Measurements from ENCODE around the gene PI4K2A.
A peak's percentile ranks its signal among the peaks of the same experiment; 100 is the strongest.

The PI4K2A gene

DNA sequence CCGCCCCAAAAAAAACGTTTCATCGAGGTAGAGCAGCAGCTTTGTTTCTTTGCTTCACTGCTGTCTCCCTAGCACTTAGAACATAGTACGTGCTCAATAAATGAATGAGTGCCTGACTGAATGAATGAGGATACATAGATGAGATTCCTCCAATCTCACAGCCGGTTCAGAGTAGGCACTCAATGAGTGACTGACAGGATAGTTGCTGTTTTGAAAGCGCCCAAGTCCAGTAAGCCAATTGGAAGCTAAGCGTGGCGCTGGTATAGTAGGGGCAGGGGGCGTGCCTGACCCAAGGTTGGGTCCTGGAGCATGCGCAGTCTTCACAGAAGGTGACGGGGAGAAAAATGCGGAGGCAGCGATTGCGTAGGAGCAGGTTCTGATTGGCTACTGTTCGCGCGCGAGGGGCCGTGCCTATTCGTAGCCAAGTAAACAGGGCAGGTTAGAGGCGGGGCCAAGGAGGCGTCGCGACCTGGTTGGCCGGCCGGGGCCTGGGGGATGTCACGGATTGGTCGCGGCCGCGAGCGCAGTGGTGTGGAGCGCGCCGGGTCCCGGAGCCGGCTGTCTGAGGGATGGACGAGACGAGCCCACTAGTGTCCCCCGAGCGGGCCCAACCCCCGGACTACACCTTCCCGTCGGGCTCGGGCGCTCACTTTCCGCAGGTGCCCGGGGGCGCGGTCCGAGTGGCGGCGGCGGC is at the start of gene PI4K2A:
Gene PI4K2A, plus strand, starts transcription at position 498 of the 694 bp plus-strand sequence. Its CDS starts 72 bp downstream, at position 570.
- DNase-seq (ENCODE audit: low read depth, low spot score), result peak; percentile 100

DNA sequence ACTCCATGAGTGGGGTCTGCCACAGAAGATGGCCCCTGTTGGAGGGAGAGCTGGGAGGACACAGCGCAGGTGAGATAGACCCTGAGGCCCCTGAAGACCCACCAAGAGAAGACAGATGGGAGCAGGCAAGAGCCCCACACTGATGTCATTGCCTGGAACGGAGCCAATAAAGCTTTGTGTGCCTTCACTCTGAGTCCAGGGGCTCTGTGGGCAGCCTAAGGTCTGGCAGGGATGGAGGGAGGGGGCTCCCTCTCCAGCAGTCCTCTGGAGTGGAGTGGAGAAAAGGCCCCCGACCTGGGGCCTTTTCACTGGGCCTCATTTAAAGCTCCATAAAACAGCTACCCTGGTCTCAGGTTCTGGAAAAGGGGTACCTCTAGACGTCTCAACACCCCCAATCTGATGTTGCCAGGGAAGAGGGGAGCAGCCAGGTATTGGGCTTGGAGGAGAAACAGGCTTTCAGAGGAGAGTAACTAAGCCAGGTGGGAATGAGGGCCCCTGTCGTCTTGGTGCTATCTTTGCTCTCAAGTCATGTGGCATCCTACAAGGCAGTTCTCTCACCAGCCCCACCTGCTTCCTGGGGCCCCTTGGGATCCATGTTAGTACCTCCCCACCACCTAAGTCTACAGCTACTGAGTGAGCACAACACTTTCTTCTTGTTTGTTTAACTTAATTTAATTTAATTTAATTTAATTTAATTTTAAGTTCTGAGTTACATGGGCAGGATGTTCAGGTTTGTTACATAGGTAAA is 49.5 kb upstream of the PI4K2A start:
- no peak for DNase-seq (ENCODE audit: low read depth, low spot score)

DNA sequence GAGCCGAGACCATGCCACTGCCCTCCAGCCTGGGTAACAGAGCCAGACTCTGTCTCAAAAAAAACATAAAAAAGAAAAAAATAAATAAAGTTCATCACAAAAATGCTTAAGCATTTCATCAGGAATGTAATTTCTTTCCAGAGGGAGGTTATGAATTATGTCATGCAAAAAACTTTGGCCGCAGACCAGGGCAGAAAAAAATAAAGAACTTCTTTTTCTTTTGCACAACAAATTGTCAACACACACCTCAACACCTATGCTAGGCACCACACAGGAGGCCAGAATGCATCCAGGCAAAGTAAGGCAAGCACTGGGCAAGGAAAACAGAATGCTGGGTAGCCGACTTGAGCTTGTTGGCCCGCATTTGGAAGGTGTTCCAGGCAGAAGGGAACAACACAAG is 47.0 kb upstream of the PI4K2A start:
- DNase-seq (ENCODE audit: low read depth, low spot score), result no peak

DNA sequence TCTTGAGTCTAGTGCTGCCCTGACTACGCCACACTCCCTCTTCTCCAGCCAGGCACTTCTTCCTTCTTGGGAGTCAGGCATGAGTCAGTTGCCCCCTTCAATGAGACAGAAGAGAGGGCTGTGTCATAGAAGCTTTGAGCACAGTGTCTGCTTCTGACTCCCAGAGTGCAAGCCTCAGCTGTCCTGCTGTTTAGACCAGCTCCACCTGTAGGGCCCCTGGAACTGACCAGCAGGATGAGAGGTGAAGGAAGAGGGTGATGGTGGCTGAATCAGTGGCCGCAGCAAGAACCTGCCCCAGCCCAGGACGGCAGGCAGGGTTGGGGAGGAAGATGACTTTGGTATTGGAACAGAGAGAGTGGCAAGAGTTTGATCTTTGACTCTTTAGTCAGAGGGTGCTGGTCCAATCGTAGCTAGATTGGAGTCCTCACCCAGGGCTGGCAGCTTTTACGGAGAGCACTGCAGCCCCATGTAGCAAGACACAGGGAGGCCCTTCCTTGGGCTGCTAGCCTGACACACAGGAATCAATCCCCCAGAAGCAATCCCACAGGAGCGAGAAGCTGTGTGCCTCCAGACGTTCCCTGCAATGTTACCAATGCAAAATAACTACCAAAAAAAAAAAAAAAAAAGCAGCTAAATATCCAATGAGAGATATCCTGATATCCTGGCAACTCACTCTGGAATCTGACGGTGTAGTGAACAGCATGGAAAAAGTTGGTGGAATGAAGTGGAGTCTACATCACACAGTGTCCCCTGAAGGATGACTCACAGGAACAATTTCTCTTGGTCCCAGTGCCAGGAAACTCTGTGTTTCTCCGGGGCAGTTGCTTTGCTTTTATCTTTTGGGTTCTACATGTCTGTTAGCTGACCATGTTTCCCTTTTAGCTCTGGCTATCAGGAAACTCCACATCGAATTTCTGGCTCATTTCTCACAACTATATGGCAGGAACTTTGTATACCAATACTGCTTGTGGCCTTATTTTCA is 44.1 kb upstream of the PI4K2A start:
- DNase-seq (ENCODE audit: low read depth, low spot score), result peak; percentile 17

DNA sequence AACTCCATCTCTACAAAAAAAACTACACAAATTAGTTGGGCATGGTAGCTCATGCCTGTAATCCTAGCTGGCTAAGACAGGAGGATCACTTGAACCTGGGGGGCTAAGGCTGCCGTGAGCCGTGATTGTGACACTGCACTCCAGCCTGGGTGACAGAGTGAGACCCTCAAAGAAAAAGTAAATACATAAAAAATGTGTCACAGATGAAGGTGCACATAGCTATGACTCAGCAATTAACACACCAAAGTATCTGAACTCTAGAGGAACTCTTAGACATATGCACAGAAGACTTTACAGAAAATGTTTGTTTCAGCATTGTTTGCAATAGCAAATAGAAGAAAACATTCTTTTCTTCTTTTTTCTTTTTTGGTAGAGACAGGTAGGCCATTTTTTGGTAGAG is 42.7 kb upstream of the PI4K2A start:
- no peak for DNase-seq (ENCODE audit: low read depth, low spot score)

DNA sequence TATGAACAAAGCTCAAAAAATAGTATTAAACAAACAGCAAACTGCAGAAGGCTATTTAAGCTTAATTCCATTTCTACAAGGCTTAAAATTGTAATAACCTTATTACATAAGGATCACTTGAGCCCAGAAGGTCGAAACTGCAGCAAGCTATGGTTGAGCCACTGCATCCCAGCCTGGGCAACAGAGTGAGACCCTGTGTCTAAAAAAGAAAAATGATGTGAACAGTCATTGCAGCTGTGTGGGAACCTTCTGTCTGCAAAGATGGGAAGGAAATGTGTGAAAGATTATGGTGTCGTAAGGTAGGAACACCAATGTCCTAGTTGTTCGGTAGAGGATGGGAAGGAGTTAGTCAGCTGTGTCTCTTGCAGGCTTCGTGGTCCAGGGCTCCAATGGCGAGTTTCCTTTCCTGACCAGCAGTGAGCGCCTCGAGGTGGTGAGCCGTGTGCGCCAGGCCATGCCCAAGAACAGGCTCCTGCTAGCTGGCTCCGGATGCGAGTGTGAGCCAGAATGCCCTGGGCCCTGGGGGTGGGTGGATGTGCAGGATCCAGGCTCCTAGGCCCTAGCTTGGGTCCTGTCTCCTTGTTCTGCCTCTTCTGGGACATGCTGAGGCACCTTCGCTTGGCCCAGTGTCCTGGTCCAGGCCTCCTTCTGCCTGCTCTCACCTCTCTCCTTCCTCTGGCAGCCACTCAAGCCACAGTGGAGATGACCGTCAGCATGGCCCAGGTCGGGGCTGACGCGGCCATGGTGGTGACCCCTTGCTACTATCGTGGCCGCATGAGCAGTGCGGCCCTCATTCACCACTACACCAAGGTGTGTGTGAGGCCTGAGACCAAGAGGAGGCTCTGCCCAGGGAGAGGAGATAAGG is 41.8 kb upstream of the PI4K2A start:
- no peak for DNase-seq (ENCODE audit: low read depth, low spot score)

DNA sequence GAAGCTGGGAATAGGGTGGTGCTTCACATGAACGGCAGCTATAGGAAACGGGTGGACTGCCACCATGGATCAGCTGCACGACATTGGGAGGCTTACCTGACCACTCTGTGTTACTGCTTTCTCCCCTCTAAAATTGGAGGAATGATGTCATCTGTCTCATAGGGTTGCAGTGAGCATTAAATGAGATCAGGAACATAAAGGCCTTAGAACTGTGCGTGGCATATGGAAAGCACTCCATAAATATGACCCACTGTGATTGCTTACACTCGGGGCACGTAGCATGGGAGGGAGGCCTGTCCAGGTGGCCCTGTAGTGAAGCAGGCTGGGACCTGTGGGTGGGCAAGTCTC is 41.2 kb upstream of the PI4K2A start:
- no peak for DNase-seq (ENCODE audit: low read depth, low spot score)

DNA sequence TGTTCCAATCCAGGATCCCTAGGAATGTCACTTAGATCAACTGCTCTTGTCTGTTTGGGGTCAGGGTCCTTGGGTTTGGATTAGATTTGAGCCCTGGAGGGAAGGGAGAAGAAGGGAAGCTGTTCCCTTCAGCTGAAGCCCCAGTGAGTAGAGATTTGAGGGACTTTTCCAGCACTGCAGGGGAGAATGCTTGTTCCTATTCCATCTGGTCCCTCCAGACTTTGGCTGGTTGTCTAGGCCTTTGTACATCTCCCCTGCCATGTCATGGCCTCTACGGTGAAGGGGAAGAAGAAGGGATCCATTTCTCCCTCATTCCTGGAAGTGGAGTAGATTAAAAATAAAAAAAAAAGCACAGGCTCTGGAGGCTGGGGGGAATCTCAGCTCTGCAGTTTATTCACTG is 39.9 kb upstream of the PI4K2A start:
- DNase-seq (ENCODE audit: low read depth, low spot score), result no peak

DNA sequence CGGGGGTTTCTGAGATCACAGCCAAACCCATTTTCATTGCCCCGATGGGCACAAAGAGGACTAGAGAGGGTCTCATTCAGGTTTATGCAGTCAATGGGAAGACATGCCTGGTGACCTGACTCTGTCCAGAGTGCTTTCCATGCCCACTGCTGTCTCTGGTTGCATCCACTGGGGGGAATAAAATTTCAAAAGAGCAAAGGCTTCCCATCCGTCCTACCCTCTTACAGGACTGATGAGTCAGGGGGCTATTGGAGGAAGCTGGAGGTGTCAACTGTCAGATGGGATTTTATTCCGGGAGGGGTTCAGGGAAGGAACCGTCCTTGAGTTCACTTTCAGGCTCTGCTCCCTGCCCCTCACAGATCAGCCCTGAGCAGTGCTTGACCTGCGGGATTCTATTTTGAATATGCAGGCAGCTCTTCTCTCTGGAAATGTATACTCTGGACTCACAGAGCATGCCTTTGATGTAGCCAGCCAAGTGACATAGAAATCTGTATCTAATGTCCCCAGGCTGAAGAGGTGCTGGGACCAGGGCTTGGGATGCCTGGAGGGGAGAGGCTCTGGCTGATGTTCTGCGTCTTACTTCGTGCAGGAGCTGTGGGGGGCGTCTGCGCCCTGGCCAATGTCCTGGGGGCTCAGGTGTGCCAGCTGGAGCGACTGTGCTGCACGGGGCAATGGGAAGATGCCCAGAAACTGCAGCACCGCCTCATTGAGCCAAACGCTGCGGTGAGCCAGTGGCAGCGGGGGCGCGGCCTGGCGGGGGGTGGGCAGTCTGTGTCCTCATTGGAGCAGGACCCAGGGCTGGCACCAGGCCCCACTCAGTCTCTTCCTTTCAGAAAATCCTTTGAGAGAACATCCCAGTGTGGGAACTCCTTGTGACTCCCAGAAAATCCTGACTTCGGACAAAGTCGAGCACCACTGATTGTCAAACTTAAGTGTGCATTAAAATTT is 38.9 kb upstream of the PI4K2A start:
- DNase-seq (ENCODE audit: low read depth, low spot score), result no peak

DNA sequence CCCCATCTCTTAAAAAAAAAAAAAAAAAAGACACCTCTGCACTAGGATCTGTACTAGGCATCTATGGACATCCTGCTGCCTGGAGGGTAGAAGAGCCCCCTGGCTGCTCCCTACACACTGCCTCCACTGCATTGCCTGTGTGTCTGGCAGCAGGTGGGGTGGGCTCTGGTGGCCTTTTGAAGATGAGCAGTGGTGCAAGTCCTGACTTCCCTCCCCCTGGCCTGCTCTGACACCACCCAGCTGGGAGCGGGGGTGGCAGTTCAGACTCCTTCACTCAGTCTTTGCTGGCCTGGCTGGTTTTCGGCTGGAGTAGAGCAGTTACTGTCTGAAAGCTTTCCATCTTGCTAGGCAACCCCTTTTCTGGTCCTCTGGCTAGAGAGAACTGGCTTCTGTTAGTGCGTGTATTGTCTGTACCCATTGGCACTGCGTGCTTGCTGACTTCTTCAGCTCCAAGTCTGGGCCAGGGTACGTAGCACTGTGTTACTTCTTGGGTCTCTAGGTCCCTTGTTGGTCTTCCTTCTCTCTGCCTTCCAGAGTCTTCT is 33.3 kb upstream of the PI4K2A start:
- peak; percentile 16 for DNase-seq (ENCODE audit: low read depth, low spot score)

DNA sequence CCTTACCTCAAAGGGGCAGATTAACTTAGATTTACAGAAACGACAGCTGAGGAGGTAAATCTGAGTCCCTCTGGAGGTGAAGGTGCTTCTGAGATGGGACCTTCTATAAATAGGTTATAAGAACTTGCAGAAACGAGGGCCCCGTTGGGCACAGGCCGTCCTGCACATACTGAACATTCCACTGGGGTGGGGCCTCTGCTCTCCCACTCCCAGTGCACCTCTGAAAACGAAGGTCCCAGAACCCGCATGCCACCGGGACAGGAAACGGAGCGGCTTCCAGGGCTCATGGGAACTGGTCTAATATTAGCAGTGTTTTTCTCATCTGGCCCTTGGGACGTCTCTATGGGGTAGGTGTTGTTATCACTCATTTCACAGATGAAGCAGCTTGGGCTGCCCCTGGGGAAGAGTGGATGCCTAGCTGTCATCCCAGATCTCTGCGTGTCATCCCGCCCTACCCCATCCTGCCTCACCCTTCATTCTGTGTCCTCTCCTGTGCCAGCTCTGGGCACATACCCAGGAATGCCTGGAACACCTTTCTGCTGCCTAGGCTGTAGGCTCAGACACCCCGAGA is 31.4 kb upstream of the PI4K2A start:
- DNase-seq (ENCODE audit: low read depth, low spot score), result no peak

DNA sequence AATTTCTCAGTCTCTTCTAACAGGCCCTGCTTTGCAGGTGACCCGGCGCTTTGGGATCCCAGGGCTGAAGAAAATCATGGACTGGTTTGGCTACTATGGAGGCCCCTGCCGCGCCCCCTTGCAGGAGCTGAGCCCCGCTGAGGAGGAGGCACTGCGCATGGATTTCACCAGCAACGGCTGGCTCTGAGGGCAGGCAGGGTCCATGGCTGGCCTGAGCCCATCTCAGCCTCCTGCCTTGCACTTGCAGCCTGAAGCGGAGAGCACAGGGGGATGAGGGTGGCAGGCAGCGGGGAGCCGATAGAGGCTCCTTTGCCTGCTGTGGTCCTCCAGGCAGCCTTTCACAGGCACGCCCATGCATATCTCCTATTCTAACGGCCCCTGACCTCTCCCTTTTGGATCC is 29.0 kb upstream of the PI4K2A start:
- peak; percentile 32 for DNase-seq (ENCODE audit: low read depth, low spot score)

DNA sequence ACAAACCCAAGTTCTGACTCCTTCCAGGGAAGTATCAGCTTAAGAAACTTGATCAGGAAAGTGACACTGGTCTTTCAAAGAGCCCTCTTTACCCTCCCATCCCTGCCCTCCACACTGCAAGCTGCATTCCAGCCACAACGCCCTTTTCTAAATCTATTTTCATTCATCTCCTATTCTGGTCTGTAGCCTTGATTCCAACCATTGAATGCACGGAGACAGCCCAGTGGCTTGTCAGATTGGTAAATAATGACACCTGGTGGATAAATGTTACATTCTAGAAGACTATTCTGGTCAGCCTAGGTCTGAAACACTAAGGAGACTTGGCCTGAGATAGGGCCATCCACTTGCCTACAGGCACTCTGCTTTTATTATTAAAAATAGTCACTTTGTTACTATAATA is 28.1 kb upstream of the PI4K2A start:
- peak; percentile 24 for DNase-seq (ENCODE audit: low read depth, low spot score)

DNA sequence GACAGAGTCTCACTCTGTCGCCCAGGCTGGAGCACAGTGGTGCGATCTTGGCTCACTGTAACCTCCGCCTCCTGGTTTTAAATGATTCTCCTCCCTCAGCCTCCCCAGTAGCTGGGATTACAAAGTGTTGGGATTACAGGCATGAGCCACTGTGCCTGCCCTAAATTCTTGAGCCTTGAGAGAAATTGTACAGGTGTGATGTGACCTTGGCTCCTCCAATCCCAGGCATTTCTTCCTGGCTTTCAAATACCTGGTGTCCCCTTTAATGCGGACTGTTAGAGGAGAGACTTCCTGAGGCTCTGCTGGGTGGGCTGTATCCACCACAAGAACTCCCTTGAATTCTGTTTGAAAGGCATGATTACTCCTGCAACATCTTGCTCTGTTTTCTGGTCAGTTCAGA is 22.2 kb upstream of the PI4K2A start:
- DNase-seq (ENCODE audit: low read depth, low spot score), result no peak

DNA sequence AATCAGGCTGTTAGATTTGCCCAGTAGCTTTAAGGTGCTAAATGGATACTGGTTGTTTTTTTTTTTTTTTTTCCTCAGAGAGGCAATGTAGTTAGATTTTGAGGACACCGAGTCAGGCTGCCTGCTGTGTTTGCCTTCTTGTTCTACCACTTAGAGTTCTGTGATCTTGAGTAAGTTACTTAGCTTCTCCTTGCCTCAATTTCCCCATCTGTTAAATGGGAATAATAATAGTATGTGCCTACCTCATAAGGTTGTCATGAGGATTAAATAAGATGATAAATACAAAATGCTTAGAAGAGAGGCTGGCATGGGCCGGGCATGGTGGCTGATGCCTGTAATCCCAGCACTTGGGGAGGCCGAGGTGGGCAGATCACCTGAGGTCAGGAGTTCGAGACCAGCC is 21.7 kb upstream of the PI4K2A start:
- DNase-seq (ENCODE audit: low read depth, low spot score), result no peak

DNA sequence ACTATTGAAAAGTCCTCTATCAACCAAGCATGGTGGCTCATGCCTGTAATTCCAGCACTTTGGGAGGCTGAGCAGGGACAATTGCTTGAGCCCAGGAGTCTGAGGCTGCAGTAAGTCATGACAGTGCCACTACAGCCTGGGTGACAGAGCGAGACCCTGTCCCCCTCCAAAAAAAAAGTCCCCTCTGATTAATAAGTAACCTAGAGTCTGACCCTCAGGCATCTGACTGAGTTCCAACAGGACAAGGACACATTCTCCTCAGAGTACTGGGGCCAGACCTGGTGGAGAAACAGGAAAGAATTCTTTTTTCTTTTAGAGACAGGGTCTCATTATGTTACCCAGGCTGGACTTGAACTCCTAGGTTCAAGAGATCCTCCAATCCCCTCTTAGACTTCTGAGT is 17.2 kb upstream of the PI4K2A start:
- DNase-seq (ENCODE audit: low read depth, low spot score), result no peak

DNA sequence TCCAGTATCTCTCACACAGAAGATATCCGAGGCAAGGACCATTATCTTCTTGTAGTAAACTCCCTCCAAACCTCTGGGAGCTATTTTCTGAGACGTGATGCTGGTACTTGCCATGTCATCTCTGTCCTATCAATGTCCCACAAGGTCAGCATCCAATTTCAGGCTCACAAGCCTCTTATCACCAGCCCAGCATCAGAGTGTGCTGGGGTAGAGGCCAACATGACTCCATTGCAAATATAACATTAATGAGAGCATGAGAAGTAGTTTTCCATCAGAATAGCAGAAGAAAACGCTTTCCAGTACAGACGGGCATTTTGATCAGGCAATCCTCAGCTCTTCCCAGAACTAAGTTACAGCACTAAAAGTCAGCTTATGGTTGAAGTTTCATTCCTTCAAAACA is 12.7 kb upstream of the PI4K2A start:
- DNase-seq (ENCODE audit: low read depth, low spot score), result no peak

DNA sequence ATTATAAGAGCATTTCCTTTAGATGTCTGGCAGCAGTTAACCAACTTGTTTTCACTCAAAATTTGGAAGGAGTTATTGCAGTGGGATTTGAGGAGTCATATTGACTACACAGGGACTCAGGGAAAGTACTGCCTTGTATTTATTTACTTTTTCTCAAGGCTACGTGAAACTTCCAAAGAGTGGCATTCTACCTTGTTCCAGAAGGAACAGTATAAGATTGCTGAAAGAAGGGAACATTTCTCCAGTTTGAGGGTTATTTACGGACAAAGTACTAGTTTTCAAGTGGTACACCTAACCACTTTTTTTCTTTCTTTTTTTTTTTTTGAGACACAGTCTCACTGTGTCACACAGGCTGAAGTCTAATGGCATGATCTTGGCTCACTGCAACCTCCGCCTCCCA is 12.2 kb upstream of the PI4K2A start:
- DNase-seq (ENCODE audit: low read depth, low spot score), result no peak

DNA sequence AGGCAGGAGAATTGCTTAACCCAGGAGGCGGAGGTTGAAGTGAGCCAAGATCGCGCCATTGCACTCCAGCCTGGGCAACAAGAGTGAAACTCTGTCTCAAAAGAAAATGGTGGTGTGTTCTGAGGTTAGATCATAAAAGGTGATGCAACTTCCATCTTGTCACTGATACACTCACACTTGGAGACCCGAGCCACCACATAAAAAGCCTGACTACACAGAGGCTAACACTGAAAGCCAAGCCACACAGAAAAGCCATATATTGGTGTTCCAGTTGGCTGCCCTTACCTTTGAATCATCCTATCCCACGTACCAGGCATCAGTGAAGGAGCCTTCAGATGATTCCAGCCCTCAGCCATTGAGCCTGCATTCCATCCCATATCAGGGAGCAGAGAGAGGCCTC is 11.2 kb upstream of the PI4K2A start:
- no peak for DNase-seq (ENCODE audit: low read depth, low spot score)

DNA sequence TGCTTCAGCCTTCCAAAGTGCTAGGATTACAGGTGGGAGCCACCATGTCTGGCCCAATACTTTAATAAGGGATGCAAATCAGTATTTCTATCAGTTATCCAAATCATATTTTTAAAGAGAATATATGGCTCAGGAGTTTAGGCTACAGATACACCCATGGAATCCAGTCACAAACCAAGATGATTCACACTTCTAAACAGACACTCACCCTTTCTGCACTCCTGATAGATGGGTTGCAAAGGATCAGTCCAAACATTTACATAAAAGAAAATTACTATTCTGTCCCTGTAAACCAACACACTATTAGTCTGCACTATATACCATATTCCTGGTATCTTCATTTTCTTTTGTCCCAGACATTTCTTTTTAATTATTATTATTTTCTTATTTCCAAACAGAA is 9.4 kb upstream of the PI4K2A start:
- no peak for DNase-seq (ENCODE audit: low read depth, low spot score)
